ENCODE results near the gene NIPAL4. TPM values are rescaled to one million over a fixed set of nuclear protein-coding genes. Genes with fewer than 3 reads are reported as not detected.
A peak's percentile ranks its signal among the peaks of the same experiment; 100 is the strongest.

The NIPAL4 gene
- total RNA-seq, 1 donor from 2014 or later, result 2.8 TPM

DNA sequence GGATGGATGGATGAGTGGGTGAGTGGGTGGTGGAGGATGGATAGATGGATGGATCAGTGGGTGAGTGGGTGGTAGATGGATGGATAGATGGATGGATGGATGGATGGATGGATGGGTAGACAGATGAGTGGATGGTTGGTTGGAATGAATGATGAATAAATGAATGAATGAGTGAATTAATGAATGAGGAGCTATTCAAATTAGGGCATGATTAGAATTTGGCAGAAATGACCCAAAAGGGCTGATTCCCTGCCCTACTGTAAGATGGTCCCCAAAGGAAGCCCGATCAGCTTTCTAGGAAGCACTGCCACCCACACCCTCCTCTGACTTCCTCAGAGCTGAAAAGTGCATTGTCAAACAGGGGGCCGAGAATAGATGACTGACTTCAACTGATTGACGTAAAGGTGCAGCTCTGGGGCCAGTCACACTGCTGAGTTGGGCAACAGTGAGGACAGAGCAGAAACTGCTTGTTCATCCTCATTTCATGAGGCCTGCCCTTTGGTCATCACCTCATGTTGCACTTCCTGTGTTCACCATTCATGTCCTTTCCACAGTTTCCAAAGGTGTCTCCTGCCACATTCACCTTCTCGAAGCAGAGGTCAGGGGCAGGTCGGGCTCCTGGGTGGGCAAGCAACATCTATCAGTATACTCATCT lies 34.3 kb downstream of the NIPAL4 start:
- POLR2A ChIA-PET, result interaction anchor here (0.6 to 1.1 kb wide), 4 partner anchors 8 to 104 kb away, joined by 3 to 6 read pairs (median 3); no protein-coding TSS in a partner anchor
- Mint-ChIP-seq H3K27me3 (no peaks in the 10 kb centered on the region), H3K4me3 (no peak overlapping the region), H3K27ac (peak overlapping the region; percentile 75), H3K9me3 (no peaks in the 10 kb centered on the region), H3K4me1 (peaks cover 55% of the 10 kb centered on the region), H3K36me3 (ENCODE audit: low read depth) (peaks cover 83% of the 10 kb centered on the region)
- intact Hi-C loops (cut with micrococcal nuclease), result no loop called here
- TF ChIP-seq, protein P1, sequence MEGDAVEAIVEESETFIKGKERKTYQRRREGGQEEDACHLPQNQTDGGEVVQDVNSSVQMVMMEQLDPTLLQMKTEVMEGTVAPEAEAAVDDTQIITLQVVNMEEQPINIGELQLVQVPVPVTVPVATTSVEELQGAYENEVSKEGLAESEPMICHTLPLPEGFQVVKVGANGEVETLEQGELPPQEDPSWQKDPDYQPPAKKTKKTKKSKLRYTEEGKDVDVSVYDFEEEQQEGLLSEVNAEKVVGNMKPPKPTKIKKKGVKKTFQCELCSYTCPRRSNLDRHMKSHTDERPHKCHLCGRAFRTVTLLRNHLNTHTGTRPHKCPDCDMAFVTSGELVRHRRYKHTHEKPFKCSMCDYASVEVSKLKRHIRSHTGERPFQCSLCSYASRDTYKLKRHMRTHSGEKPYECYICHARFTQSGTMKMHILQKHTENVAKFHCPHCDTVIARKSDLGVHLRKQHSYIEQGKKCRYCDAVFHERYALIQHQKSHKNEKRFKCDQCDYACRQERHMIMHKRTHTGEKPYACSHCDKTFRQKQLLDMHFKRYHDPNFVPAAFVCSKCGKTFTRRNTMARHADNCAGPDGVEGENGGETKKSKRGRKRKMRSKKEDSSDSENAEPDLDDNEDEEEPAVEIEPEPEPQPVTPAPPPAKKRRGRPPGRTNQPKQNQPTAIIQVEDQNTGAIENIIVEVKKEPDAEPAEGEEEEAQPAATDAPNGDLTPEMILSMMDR (IDR thresholded peaks at IDR 0.05), result no peak
- CTCF ChIA-PET, result no interaction called here
- ATAC-seq (ENCODE audit: low read depth) (peak; percentile 79), DNase-seq (no peak)

GRCh38 chr5:157496864-157497263 lies 36.9 kb downstream of the NIPAL4 start:
- TF ChIP-seq, protein P1 (IDR thresholded peaks at IDR 0.05), result no peak
- ATAC-seq (ENCODE audit: low read depth), result no peak
- no peak overlapping the region for H3K4me3 Mint-ChIP-seq
- no peaks in the 10 kb centered on the region for H3K9me3 Mint-ChIP-seq
- ChIA-PET POLR2A (interaction anchor here (0.6 to 1.4 kb wide), 3 partner anchors 11 to 231 kb away, joined by 3 read pairs; no protein-coding TSS in a partner anchor), CTCF (no interaction called here)
- peaks cover 68% of the 10 kb centered on the region for H3K4me1 Mint-ChIP-seq
- no peak for DNase-seq
- H3K27me3 Mint-ChIP-seq, result no peaks in the 10 kb centered on the region
- H3K36me3 Mint-ChIP-seq (ENCODE audit: low read depth), result peaks cover 84% of the 10 kb centered on the region
- H3K27ac Mint-ChIP-seq, result peak overlapping the region; percentile 48
- intact Hi-C loops (cut with micrococcal nuclease), result no loop called here

DNA sequence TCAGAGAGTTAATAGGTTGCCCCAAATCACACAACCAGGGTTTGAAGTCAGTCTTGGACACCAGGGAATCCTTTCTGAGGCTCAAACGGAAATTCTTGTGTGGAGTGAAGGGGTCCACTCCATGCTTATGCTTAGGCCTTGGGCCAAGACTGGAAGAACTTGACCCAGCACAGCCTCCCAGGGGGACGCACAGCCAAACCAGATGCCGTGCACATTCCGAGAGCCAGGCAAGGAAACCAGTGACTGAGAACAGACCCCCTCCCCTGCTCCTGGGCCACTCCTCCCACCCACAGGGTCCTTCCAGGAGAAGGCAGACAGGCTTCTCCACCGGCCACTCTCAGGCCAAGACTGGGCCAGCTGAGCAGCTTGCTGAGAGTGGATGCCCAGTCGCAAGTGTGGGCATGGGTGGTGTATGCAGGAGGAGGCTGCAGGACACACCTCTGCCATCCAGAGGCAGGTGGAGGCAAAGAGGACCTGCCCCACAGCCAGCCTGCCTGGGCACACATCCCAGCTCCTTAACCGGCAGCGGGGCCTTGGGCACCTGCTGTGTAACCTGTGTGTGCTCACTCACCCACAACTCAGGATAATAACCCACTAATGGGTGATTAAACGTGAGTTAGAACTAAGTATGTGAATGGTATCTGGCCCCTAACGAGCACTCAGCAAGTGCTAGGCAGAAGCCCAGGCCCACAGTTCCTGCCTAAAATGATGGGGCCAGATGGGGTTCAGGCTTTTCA lies 38.0 kb downstream of the NIPAL4 start:
- Mint-ChIP-seq H3K27me3 (no peaks in the 10 kb centered on the region), H3K27ac (peak overlapping the region; percentile 48), H3K9me3 (no peaks in the 10 kb centered on the region), H3K36me3 (ENCODE audit: low read depth) (peaks cover 86% of the 10 kb centered on the region), H3K4me3 (no peak overlapping the region), H3K4me1 (peaks cover 75% of the 10 kb centered on the region)
- POLR2A ChIA-PET, result interaction anchor here (2.4 kb wide), 1 partner anchor 12 kb away, joined by 20 read pairs; no protein-coding TSS in a partner anchor
- DNase-seq (no peak), ATAC-seq (ENCODE audit: low read depth) (no peak)
- intact Hi-C loops (cut with micrococcal nuclease), result no loop called here
- TF ChIP-seq, protein P1 (IDR thresholded peaks at IDR 0.05), result no peak
- CTCF ChIA-PET, result no interaction called here

DNA sequence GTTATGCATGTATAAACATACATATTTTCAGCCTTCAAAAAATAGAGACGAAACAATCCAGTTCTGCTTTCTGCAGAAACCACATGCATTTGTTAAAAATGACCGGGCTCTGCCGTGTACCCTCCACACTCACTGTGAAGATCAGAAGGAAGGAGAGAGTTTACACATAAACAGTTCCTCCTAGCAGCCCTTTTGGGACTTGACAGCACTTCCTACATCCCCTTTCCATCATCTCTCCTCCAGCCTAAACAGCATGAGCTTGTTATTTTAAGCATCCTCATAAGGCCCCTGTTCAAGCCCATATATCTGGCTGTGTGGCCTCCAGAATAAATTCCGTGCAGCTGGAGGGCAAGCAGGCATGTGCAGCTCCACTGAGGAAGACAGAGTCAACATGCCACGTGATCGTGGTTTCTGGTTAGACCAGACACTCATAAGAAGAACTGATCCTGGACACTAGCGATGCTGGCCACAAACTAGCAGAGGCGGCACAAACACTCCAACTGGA lies 42.2 kb downstream of the NIPAL4 start:
- ATAC-seq (ENCODE audit: low read depth) (peak; percentile 73), DNase-seq (no peak)
- intact Hi-C loops (cut with micrococcal nuclease), result loop anchor here (1.0 to 2.0 kb wide), 8 partner anchors 8 to 229 kb away; partner anchors contain the start of gene THG1L
- H3K9me3 Mint-ChIP-seq, result no peaks in the 10 kb centered on the region
- H3K4me1 Mint-ChIP-seq, result peaks cover 88% of the 10 kb centered on the region
- TF ChIP-seq, protein P1 (IDR thresholded peaks at IDR 0.05), result no peak
- peak overlapping the region; percentile 65 for H3K4me3 Mint-ChIP-seq
- POLR2A ChIA-PET, result interaction anchor here (0.5 to 4.2 kb wide), 18 partner anchors 9 to 241 kb away, joined by 3 to 31 read pairs (median 4); partner anchors contain the start of gene LSM11
- peaks cover 87% of the 10 kb centered on the region for H3K36me3 Mint-ChIP-seq (ENCODE audit: low read depth)
- peak overlapping the region; percentile 93 for H3K27ac Mint-ChIP-seq
- no peaks in the 10 kb centered on the region for H3K27me3 Mint-ChIP-seq
- CTCF ChIA-PET, result interaction anchor here (0.6 to 1.6 kb wide), 4 partner anchors 16 to 216 kb away, joined by 3 to 4 read pairs (median 3); no protein-coding TSS in a partner anchor

All from activated B cell treated with CpG ODN at 0.5 μM for 24 hours (primary cell).